GM18870 (cell line): ENCODE results near the gene MS4A15.
"Not testable (repeated sequence)": the region's sequence is repeated elsewhere in the genome, so short reads cannot be mapped to it uniquely, and the experiment has no call there.

Experiments
- ATAC-seq: cut with Tn5 transposase; IDR thresholded peaks from one replicate; pipeline ENCODE4 v1.9.1; 2021; ENCODE audit warnings: moderate library complexity; ENCODE audit not compliant: unreplicated experiment

Gene MS4A15, protein sequence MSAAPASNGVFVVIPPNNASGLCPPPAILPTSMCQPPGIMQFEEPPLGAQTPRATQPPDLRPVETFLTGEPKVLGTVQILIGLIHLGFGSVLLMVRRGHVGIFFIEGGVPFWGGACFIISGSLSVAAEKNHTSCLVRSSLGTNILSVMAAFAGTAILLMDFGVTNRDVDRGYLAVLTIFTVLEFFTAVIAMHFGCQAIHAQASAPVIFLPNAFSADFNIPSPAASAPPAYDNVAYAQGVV

DNA sequence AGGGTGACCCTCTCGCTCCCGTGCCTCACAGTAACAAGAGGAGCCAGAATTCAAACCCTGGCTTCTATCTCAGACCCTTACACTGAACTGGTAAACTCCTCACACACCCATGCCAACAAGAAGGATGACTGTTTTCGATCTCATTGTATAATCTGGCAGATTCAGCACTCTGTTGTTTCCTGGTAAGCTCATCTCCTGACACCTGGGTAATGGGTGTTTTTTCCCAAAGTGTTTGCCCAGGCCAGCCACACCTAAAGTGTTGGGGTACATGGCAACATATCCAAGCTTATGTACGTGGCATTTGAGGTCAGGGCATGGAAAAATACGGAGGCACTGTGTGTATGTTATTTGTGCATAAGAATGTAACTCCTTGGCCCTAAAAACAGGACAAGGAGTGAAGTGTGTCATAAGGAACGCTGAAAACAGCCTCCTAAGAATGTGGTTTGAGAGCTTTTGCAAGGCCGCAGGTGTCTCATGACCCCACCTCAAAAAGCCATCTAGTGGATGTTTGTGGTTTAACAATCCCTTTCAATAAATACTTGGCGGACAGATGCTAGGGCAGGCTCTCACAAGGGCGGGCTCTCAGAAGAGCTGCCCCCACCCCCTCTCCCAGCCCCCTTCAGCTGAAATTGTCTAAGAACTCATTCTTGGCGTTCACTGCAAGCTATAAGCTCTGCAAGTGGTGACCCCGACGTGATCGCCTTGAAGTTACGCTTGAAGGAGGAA, at the start of gene MS4A15:
TSS of gene MS4A15 (plus strand) at position 561 of the 726 bp plus-strand sequence. CDS start 6,867 bp downstream, outside the sequence.
- ATAC-seq: no peak

DNA sequence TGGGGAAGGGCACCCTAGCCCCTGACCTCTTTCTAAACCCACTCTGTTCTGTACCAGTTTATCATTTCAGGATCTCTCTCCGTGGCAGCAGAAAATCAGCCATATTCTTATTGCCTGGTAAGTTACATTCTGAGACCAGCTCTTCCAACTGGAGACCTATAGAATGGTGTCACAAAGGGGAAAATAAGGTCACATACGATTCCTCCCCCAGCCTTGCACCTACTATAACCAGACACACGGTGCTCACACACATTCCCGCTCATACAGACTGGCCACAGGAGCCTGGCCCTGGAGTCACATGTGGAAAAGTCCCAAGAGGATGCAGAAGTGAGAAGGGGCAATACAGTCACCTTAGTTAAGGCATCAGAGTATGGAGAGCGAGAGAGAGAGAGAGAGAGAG, 49.7 kb upstream of the MS4A15 start:
- no peak for ATAC-seq

DNA sequence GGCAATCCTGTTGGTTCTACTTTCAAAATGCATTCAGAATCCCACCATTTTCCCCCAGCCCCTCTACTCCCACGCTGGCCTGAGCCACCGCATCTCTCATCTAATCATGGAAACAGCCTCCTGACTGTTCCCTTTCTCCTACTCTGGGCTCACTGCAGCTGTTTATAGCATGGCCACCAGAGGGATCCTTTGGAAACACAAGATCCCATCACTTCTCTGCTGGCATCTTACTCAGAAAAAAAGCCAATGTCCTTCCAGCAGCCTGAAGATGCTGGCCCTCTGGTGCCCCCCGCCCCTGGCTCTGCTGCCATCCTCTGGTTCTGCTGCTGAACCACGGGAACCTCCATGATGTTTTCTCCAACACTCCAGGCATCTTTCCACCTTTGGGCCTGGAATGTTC, 46.2 kb upstream of the MS4A15 start:
- ATAC-seq: no peak

DNA sequence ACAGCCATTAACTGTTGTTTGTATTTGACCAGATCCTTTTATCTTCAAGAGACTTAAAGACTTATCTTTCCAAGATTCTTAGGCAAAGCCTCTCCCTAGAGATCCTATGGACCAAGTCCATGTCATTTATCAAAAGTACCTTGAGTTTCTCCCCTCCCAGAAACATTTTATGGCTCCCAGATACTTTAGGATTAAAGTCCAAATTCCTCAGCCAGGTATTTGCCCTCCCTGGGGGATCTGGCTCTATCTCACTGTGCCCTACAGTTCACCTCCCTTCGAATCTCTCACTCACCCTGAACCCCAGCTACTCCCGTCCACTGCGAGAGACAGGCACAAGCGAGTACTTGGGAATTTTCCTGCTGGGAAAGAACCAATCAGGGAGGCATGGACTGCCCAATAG, 45.4 kb upstream of the MS4A15 start:
- ATAC-seq: no peak

DNA sequence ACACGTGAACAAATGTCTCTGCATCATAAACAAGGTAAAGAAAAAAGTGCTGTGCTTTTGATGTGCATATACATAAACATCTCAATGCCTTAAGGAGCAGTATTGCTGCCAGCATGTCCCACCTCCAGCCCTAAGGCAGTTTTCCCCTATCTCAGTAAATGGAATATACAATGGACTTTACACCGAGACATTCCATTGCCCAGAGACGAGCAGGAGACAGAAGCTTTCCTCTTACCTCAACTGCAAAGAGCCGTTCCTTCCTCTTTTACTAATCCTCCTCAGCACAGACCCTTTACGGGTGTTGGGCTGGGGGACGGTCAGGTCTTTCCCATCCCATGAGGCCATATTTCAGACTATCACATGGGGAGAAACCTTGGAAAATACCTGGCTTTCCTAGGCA, 43.2 kb upstream of the MS4A15 start:
- not testable (repeated sequence) for ATAC-seq

DNA sequence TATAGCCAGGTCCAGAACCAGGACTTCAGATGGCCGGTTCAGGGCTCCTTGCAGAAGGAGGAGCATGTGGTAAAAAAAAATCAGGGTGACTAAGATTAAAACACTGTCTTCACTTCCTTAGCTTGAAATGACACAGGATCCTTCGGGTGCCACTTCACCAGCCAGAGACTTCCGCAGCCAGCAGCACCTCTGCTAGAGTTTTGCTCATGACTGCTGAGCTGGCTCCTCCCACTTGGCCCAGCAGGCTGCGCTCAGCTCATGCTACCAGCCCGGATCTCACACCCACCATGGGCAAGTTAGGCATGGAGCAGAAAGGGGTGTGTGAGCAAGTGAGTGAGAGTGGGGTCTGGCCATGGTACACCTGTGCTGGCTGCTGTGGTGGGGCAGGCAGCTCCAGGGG, 38.7 kb upstream of the MS4A15 start:
- no peak for ATAC-seq

DNA sequence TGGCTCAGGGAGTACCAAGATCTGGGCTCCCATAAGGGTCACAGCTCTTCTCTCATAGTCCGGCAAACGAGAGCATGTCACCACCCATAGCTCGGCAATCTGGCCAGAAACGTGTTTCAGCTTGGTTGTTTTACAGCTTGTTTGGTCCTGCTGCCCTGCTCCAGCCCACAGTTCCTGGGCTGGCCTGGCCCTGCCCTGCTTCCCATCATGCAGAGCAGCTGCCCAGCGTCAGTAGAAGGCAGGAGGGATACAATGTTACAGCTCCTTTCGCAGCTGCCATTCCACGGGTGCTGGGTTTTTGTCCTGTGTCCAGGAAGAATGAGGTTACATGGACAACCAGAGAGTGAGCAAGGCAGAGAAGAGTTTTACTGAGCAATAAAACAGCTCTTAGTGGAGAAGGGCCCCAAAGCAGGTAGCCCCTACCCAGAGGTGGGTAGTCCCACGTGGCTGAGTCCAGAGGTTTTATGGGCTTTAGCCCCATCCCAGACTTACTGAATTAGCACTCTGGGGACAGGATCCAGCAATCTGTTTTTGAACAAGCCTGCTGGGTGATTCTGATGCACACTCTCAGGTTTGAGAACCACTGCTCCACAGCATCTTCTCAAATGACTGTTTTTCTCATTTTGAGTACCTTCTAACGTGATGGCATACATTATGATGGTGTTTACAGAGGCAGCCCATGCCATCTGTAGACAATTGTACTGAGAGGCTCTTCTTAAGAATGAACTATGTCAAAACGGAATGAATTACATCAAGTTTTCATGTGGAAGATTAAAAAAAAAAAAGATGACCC, 37.9 kb upstream of the MS4A15 start:
- no peak for ATAC-seq

DNA sequence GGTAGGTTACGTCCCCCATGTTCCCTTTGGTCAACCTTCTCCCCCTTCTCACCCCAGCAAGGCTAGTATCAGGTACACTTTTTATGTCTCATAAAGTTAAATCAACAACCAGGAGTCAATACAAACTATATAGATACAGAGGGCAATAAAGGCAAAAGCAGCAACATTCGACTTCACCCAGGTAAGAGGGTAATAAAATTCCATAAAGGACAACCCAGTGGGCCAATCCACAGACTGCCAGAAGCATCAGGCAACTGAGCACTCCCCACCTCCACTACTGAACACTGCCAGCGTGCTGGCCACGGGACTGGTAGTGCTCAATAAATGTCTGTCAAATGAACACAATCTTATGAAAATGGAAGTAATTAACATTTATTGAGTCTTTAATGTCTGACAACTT, 37.3 kb upstream of the MS4A15 start:
- ATAC-seq: no peak

DNA sequence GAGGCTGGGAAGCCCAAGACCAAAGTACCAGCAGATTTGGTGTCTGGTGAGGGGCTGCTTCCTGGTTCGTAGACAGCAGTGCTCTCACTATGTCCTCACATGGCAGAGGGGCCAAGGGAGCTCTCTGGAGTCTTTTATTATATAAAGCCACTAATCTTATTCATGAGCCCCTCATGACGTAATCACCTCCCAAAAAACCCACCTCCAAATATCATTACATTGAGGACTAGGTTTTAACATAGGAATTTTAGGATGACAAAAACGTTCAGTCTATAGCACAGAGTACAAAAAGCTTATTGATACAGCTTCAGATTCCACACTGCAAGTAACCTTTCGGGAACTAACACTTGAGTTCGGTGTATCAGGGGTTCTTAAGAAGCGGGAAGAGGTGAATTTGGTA, 36.2 kb upstream of the MS4A15 start:
- no peak for ATAC-seq

DNA sequence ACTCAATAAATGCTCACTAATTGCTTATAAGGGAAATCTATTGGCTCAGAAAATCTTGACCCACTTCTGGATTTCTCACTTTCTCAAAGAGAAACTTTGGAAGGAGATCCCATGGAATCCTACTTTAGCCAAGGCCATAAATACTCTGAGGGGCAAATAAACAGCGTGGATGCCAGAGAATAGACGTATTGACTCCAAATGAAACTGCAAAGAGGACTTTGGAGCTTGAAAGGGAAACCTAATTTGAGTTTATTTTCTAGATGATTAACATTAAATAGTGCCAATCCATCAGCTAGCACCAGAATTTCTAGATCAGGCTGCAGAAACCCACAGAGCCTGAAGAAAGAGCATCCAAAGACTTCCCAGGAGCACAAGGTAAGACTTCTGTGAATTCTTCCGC, 32.2 kb upstream of the MS4A15 start, which contains the start of gene MS4A18:
TSS of gene MS4A18 (plus strand) at position 301 of the 400 bp plus-strand sequence.
- no peak for ATAC-seq

DNA sequence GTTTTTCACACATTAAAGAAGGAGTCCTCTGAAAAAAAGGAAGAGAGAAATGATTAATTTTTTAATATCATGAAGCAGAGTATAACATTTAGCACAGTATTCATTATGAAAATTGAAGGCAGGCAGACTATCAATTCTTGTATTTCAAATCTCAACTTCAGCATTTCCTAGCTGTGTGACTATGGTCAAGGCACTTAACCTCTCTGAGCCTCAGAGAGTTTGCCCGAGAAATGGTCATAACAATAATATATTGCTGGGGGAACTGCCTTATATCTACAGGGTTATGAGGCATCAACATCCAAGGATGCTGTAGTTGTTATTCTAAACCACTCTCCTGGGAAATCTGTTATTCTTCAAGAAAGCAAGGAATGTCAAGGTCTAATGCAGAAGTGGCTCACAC, 31.1 kb upstream of the MS4A15 start:
- no peak for ATAC-seq

DNA sequence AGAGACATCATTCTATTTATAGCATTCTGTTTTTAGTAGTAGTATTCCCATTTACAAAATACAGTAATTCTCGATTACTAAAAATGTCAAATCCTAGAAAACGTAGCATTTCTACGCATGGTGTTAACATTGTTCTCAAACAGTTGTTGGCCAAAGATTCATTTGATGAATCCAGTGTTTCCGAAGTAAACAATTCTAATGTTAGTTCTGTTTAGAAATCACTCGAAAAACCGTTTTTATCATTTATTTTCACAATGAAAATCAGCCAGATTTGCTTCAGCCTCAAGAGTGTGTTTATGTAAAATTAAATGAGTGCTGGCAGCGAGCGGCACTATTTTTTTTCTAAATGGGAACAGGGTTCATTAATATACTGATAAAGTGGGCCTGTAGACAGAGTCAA, 25.1 kb upstream of the MS4A15 start:
- no peak for ATAC-seq

DNA sequence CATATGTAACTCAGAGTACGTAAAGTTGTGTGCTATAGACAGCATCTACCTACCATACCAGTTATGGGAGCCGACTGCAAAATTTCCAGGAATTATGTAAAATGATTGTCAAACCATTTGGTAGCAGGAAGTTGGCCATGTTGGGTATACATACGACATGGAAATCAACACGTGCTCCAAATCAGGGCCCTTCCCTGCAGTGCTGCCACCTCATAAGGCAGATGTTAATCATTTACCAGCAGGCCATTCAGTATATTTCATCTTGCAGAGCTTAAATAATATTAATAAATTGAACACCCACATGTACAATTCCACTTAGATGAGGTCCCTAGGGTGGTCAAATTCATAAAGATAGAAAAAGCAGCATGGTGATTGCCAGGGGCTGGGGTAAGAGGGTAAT, 22.4 kb upstream of the MS4A15 start:
- no peak for ATAC-seq

DNA sequence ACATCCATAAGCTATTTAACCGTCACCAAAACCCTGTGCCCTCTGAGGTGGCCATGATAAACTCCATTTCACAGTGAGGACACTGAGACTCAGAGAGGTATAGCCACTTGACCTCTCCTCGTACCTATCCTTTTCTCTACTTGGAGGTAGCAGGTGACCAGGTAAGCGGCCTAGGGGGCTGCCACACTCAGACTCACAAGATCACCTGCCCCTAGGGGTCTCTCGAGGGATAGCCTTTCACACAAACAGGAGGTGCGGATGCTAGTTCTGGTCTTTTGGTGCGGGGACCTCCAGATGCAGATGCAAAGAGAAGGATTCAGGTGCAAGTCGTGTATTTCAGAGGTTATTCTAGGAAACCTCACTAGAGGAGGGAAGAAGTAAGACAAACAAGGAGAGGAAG, 17.6 kb upstream of the MS4A15 start:
- no peak for ATAC-seq

DNA sequence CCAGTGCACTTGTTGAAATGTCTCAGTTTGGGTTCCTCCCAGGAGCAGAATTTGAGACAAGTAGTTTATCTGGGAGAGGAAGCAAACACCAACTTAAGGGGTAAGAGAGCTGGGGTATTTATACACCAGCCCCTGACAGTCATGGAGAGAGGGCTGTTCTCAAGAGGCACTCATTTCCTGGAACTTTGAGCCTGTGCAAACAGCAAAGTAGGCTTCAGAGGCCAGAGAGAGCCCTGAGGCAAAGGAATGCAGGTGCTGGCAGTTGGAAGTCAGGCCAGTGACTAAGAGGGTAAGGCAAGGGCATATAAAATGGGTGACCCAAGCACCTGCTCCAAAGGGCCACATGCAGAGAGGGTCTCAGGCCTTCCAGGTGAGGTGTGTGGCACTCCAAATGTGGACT, 16.1 kb upstream of the MS4A15 start:
- no peak for ATAC-seq

DNA sequence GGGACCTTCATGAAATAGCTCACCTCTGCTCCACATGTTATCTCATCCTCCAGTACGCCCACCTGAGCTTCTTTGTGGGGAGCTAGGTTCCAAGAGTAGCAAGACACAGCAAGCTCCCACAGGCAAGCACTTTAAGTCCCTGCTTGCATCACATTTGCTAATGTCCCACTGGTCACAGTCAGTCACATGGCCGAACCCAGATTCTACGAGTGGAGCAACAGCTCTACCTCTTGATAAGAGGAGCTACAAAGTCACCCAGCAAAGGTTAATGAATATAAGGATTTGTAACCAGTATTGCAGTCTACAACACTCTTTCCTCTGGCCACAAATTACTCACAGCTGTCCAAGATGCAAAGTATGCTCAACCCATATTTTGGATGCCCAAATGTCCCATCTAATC, 15.2 kb upstream of the MS4A15 start:
- no peak for ATAC-seq

DNA sequence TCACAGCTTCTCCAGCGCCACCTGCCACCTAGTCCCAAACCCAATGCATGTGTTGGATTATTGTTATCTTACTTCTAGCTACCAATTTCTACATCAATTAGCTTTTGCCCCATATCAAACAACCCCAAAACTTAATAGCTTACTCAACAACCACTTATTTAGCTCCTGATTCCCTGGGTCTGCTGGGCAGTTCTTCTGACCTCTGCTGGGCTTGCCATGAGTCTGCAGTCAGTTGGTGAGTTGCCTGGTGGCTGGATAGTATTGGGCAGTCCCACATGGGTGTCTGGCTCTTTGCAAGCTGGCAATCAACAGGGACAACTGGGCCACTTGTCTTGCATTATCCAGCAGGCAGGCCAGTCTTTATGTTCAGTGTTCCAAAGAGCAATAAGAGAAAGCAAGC, 13.6 kb upstream of the MS4A15 start:
- no peak for ATAC-seq

DNA sequence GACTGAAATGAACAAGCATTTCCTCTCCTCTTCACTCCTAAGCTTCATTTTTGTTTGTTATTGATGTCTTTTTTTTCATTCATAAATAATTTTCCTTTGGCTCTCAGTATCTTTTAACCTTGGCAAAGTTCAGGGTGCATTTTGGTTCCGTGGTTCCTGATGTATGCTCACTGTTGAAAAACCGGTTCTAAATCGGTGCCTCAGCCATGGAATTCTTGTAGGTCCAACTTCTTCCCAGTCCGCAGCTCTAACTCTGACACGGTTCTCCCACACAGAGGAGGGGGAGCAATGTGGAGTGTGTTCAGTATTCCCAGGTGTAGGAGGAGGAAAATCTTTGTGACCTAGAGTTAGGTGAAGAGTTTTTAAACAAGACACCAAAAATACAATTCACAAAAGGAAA, 12.6 kb upstream of the MS4A15 start:
- no peak for ATAC-seq

DNA sequence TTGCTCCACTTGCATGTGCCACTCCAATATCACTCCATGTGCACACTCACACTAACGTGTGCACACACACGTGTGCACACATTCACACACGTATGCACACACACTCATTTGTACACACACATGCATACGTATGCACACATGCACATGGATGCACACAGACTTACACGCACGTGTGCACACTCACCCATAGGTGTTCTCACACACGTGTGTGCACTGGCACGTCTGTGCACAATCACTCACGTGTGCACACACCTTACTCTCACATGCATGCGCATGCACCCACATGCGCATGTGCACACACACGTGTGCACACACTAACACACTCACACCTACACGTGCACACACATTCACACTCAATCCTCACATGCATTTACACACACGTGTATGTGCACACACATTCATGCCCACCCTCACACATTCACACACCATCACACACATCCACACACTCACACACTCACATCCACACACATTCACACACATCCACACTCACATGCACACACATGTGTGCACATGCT, 9.3 kb upstream of the MS4A15 start:
- ATAC-seq: no peak

DNA sequence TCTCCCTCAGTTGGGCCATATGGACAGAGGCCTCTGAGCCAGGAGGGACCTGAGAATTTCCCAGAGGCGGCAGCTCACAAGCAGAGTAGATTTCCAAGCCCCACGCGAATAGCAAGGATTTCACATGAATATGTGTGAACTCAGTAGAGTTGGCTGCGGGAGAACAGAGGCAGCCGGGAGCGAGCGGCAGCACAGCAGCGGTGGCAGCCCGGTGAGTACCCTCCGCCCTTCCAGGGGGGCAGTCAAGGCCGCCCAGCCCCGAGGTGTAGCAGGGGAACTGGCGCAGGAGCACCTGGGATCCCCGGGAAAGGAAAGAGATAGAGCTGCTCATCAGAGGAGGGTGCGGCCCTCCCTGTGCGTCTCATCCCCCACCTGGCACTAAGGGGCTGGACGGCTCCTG, 8.4 kb upstream of the MS4A15 start:
- ATAC-seq: no peak

DNA sequence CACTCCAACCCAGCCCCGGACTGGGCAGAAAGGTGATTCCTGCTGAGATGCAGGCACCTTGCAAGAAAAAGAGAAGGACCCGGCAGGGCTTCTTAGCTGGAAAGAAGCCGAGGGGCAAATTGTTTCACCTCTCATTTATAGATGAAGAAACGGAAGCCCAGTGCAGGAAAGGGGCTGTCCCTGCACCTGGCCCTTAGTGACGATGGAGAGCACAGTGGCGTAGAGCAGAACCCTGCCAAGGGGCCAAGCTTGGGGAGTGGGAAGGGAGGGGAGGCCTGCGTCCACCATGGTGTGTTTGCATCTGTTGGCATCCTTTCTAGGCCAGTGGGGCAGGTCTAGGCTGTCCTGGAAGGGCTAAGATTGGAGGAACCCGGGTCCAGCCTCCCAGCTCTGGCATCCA, 7.8 kb upstream of the MS4A15 start:
- ATAC-seq: no peak

DNA sequence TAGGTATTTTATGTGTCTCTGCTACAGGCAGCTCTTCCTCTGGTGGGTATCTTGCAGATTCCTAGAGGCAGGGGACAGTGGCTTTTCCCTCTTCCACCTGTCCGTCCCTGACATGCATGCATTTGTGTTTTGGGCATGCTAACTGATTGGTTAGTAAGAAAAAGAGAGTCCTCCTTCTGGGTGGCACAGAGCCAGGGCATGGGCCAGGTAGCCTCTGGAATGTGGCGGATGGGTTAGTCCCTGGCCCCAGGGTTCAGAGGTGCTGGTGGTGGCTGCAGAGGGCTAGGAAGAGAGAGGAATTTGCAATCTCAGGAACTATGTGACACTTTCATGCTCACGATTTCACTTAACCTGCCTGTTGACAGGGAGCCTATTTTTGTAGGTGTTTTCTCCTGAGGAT, 5.8 kb upstream of the MS4A15 start:
- no peak for ATAC-seq
